Neuronal stem cell (in vitro differentiated cells): ENCODE data around the gene ABHD5.

Source experiments
- DNase-seq: peaks from one replicate; pipeline ENCODE4 v3.0.0-alpha.2; 2013; ENCODE audit warnings: low spot score
- H2AFZ ChIP-seq: one replicate; pipeline ENCODE4 v1.6.1; 2013; ENCODE audit warnings: mild to moderate bottlenecking, low read length, inconsistent platforms
- H2AK5ac ChIP-seq: 2 replicates; pipeline ENCODE4 v1.6.1; 2013; ENCODE audit warnings: low read depth, mild to moderate bottlenecking, inconsistent platforms, low read length, moderate library complexity, mixed read lengths
- H2BK120ac ChIP-seq: 2 replicates; pipeline ENCODE4 v1.6.1; 2013; ENCODE audit warnings: low read depth, mild to moderate bottlenecking, inconsistent platforms, low read length, moderate library complexity, mixed read lengths
- H2BK12ac ChIP-seq: one replicate; pipeline ENCODE4 v1.6.1; 2013; ENCODE audit warnings: low read length, inconsistent platforms
- H2BK15ac ChIP-seq: 2 replicates; pipeline ENCODE4 v1.6.1; 2013; ENCODE audit warnings: mild to moderate bottlenecking, low read length, inconsistent platforms, mixed read lengths
- H2BK5ac ChIP-seq: one replicate; pipeline ENCODE4 v1.6.1; 2013; ENCODE audit warnings: inconsistent platforms, mild to moderate bottlenecking, low read length, moderate library complexity
- H3K14ac ChIP-seq: one replicate; pipeline ENCODE4 v1.6.1; 2013; ENCODE audit warnings: low read length, inconsistent platforms
- H3K18ac ChIP-seq: 2 replicates; pipeline ENCODE4 v1.6.1; 2013; ENCODE audit warnings: low read length, inconsistent platforms
- H3K23ac ChIP-seq: 2 replicates; pipeline ENCODE4 v1.6.1; 2013; ENCODE audit warnings: low read depth, mild to moderate bottlenecking, mixed read lengths, low read length, inconsistent platforms; ENCODE audit not compliant: poor library complexity
- H3K27ac ChIP-seq: replicated peaks from 3 replicates; pipeline ENCODE4 v1.5.1; 2013; ENCODE audit warnings: low read length, inconsistent platforms
- H3K27me3 ChIP-seq, 3 experiments: 2 replicates each; pipeline ENCODE4 v1.6.1; 2013; ENCODE audit warnings: low read length in 3 of 3, mild to moderate bottlenecking in 2 of 3, inconsistent platforms in 1 of 3, low read depth in 1 of 3, mixed read lengths in 1 of 3, moderate library complexity in 1 of 3; ENCODE audit not compliant: control insufficient read depth in 3 of 3, insufficient read depth in 3 of 3
- H3K36me3 ChIP-seq, 2 donors: replicated peaks in 1 of 2; 2 replicates each; pipeline ENCODE4 v1.6.1; 2013; ENCODE audit warnings: low read length in 2 of 2; ENCODE audit not compliant: control insufficient read depth in 2 of 2, insufficient read depth in 2 of 2
- H3K4ac ChIP-seq: 2 replicates; pipeline ENCODE4 v1.6.1; 2013; ENCODE audit warnings: inconsistent platforms, mild to moderate bottlenecking, low read length, moderate library complexity
- H3K4me1 ChIP-seq, 2 donors: 1 replicate in 1 of 2; 2 replicates in 1 of 2; pipeline ENCODE4 v1.6.1; 2013; ENCODE audit warnings: low read length in 2 of 2, low read depth in 1 of 2; ENCODE audit not compliant: control insufficient read depth in 2 of 2, insufficient read depth in 1 of 2
- H3K4me2 ChIP-seq: one replicate; pipeline ENCODE4 v1.6.1; 2013; ENCODE audit warnings: mild to moderate bottlenecking, low read length, inconsistent platforms; ENCODE audit not compliant: insufficient read depth, poor library complexity, severe bottlenecking
- H3K4me3 ChIP-seq, 2 donors: 2 replicates each; pipeline ENCODE4 v1.5.1; 2013; ENCODE audit warnings: low read length in 2 of 2, mild to moderate bottlenecking in 2 of 2, inconsistent platforms in 1 of 2, moderate library complexity in 1 of 2
- H3K79me1 ChIP-seq: one replicate; pipeline ENCODE4 v1.6.1; 2013; ENCODE audit warnings: low read depth, mild to moderate bottlenecking, inconsistent platforms, low read length, moderate library complexity
- H3K9ac ChIP-seq: one replicate; pipeline ENCODE4 v1.6.1; 2013; ENCODE audit warnings: mild to moderate bottlenecking, low read depth, low read length, inconsistent platforms; ENCODE audit not compliant: poor library complexity
- H3K9me3 ChIP-seq, 2 donors: replicated peaks in 1 of 2; 2 replicates each; pipeline versions ENCODE3 to v1.6.1; 2013; ENCODE audit warnings: low read length in 2 of 2, mild to moderate bottlenecking in 2 of 2, inconsistent platforms in 1 of 2, low read depth in 1 of 2, mixed read lengths in 1 of 2, moderate library complexity in 1 of 2; ENCODE audit not compliant: control insufficient read depth in 2 of 2, insufficient read depth in 1 of 2
- H4K8ac ChIP-seq: one replicate; pipeline ENCODE4 v1.6.1; 2013; ENCODE audit warnings: low read depth, mild to moderate bottlenecking, inconsistent platforms, low read length, moderate library complexity
- H4K91ac ChIP-seq: one replicate; pipeline ENCODE4 v1.6.1; 2013; ENCODE audit warnings: low read length, low read depth, mild to moderate bottlenecking, inconsistent platforms; ENCODE audit not compliant: poor library complexity
- WGBS, 2 donors: extraction: QIAGEN DNeasy Blood & Tissue Kit; methylation state at CpG; one replicate each; pipeline ENCODE4 v1.1.7; 2013; ENCODE audit warnings: missing lambda C conversion rate in 2 of 2, mixed read lengths in 1 of 2; ENCODE audit not compliant: insufficient read length in 2 of 2, insufficient replicate concordance in 1 of 2; ENCODE audit errors: extremely low coverage in 2 of 2; 5-methylcytosine and 5-hydroxymethylcytosine counted together

Gene ABHD5

GRCh38 chr3:43774799-43775198 is 84.1 kb downstream of the ABHD5 start:
- H3K9ac ChIP-seq = no peak overlapping the region
- no peak overlapping the region for H3K4ac ChIP-seq
- H2AFZ ChIP-seq = no peak overlapping the region
- DNase-seq = no peak
- H3K18ac ChIP-seq = peak overlapping the region; percentile 44
- no peaks in the 10 kb centered on the region for H3K36me3 ChIP-seq
- no peaks in the 10 kb centered on the region for H3K79me1 ChIP-seq
- no peak overlapping the region for H3K23ac ChIP-seq
- H2BK15ac ChIP-seq = no peak overlapping the region
- peak overlapping the region; percentile 22 for H2AK5ac ChIP-seq
- H3K14ac ChIP-seq = no peak overlapping the region
- H3K4me3 ChIP-seq = no peak overlapping the region
- no peak overlapping the region for H2BK5ac ChIP-seq
- no peak overlapping the region for H3K4me2 ChIP-seq
- H3K4me1 ChIP-seq = peaks cover 0 to 9% of the 10 kb centered on the region in 2 donors
- H3K9me3 ChIP-seq = peaks cover 0 to 2% of the 10 kb centered on the region in 2 donors
- no peak overlapping the region for H2BK12ac ChIP-seq
- H3K27me3 ChIP-seq = peaks cover 0 to 3% (median 0%) of the 10 kb centered on the region in 3 experiments
- H4K8ac ChIP-seq = no peak overlapping the region
- H2BK120ac ChIP-seq = no peak overlapping the region
- no CpG with 5 or more reads among the region's 4 CpGs for WGBS, 2 donors
- H3K27ac ChIP-seq = no peak overlapping the region
- no peak overlapping the region for H4K91ac ChIP-seq

DNA sequence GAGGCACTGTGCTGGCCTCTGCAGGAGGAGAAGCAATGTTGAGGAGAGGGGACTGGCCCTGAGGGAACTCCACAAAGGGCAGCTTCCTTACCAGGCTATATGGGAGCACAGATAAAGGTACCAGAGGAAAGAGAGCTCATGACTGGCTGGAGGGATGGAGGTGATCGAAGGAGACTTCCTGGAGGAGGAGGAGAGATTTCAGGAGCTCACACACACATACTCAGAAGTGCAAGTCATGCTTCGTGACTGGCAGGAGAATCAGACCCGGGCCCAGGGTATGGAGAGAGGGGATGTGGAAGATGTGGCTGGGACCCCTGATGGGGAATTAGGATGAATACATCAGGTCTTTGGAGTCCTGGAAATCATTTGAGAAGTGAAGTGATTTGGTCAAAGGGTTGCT is 85.4 kb downstream of the ABHD5 start:
- Histone ChIP-seq H3K9ac (no peak overlapping the region), H3K27me3 (peaks cover 0 to 3% (median 0%) of the 10 kb centered on the region in 3 experiments), H4K91ac (no peak overlapping the region), H3K14ac (no peak overlapping the region), H3K9me3 (peaks cover 0 to 2% of the 10 kb centered on the region in 2 donors), H2BK5ac (no peak overlapping the region), H4K8ac (no peak overlapping the region), H3K23ac (no peak overlapping the region), H3K4me2 (no peak overlapping the region), H2BK12ac (no peak overlapping the region), H2BK120ac (no peak overlapping the region), H3K4ac (no peak overlapping the region), H3K27ac (no peak overlapping the region), H2AFZ (no peak overlapping the region), H3K36me3 (no peaks in the 10 kb centered on the region), H3K4me1 (peaks cover 0 to 9% of the 10 kb centered on the region in 2 donors), H3K4me3 (no peak overlapping the region), H3K18ac (no peak overlapping the region), H2BK15ac (no peak overlapping the region), H3K79me1 (no peaks in the 10 kb centered on the region), H2AK5ac (no peak overlapping the region)
- no peak for DNase-seq
- WGBS, 2 donors = no CpG with 5 or more reads among the region's 3 CpGs

- Histone ChIP-seq H3K4ac (no peak overlapping the region), H2AK5ac (no peak overlapping the region), H3K27me3 (peaks cover 0 to 2% (median 0%) of the 10 kb centered on the region in 3 experiments), H3K18ac (no peak overlapping the region), H3K14ac (no peak overlapping the region), H3K27ac (no peak overlapping the region), H3K36me3 (no peaks in the 10 kb centered on the region), H4K8ac (no peak overlapping the region), H3K79me1 (no peaks in the 10 kb centered on the region), H3K23ac (no peak overlapping the region), H3K4me2 (no peak overlapping the region), H4K91ac (no peak overlapping the region), H3K4me3 (no peak overlapping the region), H3K9ac (no peak overlapping the region), H3K4me1 (no peaks in the 10 kb centered on the region), H2BK12ac (no peak overlapping the region), H2AFZ (no peak overlapping the region), H2BK5ac (no peak overlapping the region), H2BK120ac (no peak overlapping the region), H2BK15ac (no peak overlapping the region), H3K9me3 (no peaks in the 10 kb centered on the region)
- no peak for DNase-seq
- no CpG with 5 or more reads among the region's 3 CpGs for WGBS, 2 donors
These were observed 89.1 kb downstream of the ABHD5 start for GRCh38 chr3:43779850-43780249.

- Histone ChIP-seq H2AFZ (no peak overlapping the region), H3K9me3 (no peaks in the 10 kb centered on the region), H3K4me3 (no peak overlapping the region), H4K8ac (no peak overlapping the region), H3K27ac (no peak overlapping the region), H2BK120ac (no peak overlapping the region), H3K79me1 (no peaks in the 10 kb centered on the region), H3K4me2 (no peak overlapping the region), H3K4ac (no peak overlapping the region), H3K9ac (no peak overlapping the region), H3K14ac (no peak overlapping the region), H2BK15ac (no peak overlapping the region), H2BK12ac (no peak overlapping the region), H3K27me3 (no peaks in the 10 kb centered on the region), H3K36me3 (no peaks in the 10 kb centered on the region), H2AK5ac (no peak overlapping the region), H3K18ac (no peak overlapping the region), H3K23ac (no peak overlapping the region), H4K91ac (no peak overlapping the region), H3K4me1 (peaks cover 0 to 3% of the 10 kb centered on the region in 2 donors), H2BK5ac (no peak overlapping the region)
- no CpG with 5 or more reads among the region's 2 CpGs for WGBS, 2 donors
- no peak for DNase-seq
These were observed 91.8 kb downstream of the ABHD5 start for GRCh38 chr3:43782541-43782940.
